K562 (cell line): ENCODE results near the gene DDX41. TPM values are rescaled to one million over a fixed set of nuclear protein-coding genes. Genes with fewer than 3 reads are reported as not detected.

ENCODE experiments used
- CBX1 ChIP-seq: sonication (generic); IDR thresholded peaks from 2 replicates; pipeline ENCODE4 v1.6.1; 2016; ENCODE audit warnings: antibody characterized with exemption, low read depth, mild to moderate bottlenecking
- EP300 ChIP-seq: IDR thresholded peaks from 2 replicates; pipeline ENCODE4 v1.6.1; 2012; ENCODE audit warnings: low read length, improper control_type of control experiment
- FOS ChIP-seq: IDR thresholded peaks from 3 replicates; pipeline ENCODE4 v1.6.1; 2011; ENCODE audit not compliant: insufficient read length; ENCODE audit errors: extremely low read depth
- FOXJ3 ChIP-seq: sonication (generic); formaldehyde crosslinking; IDR thresholded peaks from 2 replicates; pipeline ENCODE4 v1.4.0; 2020; ENCODE audit warnings: mild to moderate bottlenecking, missing genetic modification reagents
- HBP1 ChIP-seq: fragments of 450-650 bp; formaldehyde crosslinking; IDR thresholded peaks from 2 replicates; pipeline ENCODE4 v1.4.0; 2022; ENCODE audit warnings: missing genetic modification characterization
- HMG20A ChIP-seq: fragments of 450-650 bp; formaldehyde crosslinking; conservative IDR thresholded peaks from 2 replicates; pipeline ENCODE4 v1.4.0; 2020; ENCODE audit warnings: mild to moderate bottlenecking, mixed read lengths
- HMGN3 ChIP-seq: IDR thresholded peaks from 2 replicates; pipeline ENCODE4 v1.6.1; 2011; ENCODE audit warnings: borderline replicate concordance, low read depth, mild to moderate bottlenecking, mixed read lengths, low read length; ENCODE audit not compliant: insufficient read length; ENCODE audit errors: extremely low read depth
- HNRNPH1 ChIP-seq: fragments of 200-400 bp; formaldehyde crosslinking; optimal IDR thresholded peaks from 2 replicates; pipeline ENCODE3; 2017; ENCODE audit warnings: low read depth, mild to moderate bottlenecking, low read length, moderate library complexity
- JUND ChIP-seq, 2 experiments: IDR thresholded peaks; 2 replicates in 1 of 2; 3 replicates in 1 of 2; pipeline ENCODE4 v1.6.1; 2011; ENCODE audit warnings: borderline replicate concordance in 2 of 2, low read depth in 2 of 2, low read length in 2 of 2, improper control_type of control experiment in 1 of 2, missing biosample characterization in 1 of 2, missing genetic modification characterization in 1 of 2, missing genetic modification reagents in 1 of 2
- NFATC3 ChIP-seq: fragments of 450-650 bp; IDR thresholded peaks from 2 replicates; pipeline ENCODE4 v1.6.1; 2017; ENCODE audit warnings: mild to moderate bottlenecking
- NUFIP1 ChIP-seq: fragments of 450-650 bp; IDR thresholded peaks from 2 replicates; pipeline ENCODE4 v1.6.1; 2018; ENCODE audit not compliant: partially characterized antibody
- POLR2A ChIP-seq: fragments of 450-650 bp; conservative IDR thresholded peaks from 2 replicates; pipeline ENCODE4 v1.6.1; 2016
- SMC3 ChIP-seq: conservative IDR thresholded peaks from 2 replicates; pipeline ENCODE4 v1.6.1; 2011; ENCODE audit warnings: low read depth, low read length, improper control_type of control experiment; ENCODE audit not compliant: insufficient read depth
- STAT5B ChIP-seq: fragments of 250-450 bp; sonication (Bioruptor Pico); IDR thresholded peaks from 2 replicates; pipeline ENCODE4 v1.8.0; 2021; ENCODE audit warnings: mild to moderate bottlenecking, inconsistent platforms
- ZEB2 ChIP-seq: fragments of 450-650 bp; IDR thresholded peaks from 2 replicates; pipeline ENCODE4 v1.6.1; 2016
- ZNF274 ChIP-seq: IDR thresholded peaks from 2 replicates; pipeline ENCODE4 v1.6.1; 2011; ENCODE audit warnings: low read depth, mild to moderate bottlenecking, low read length, moderate library complexity, borderline replicate concordance
- ZNF354B ChIP-seq: fragments of 250-450 bp; sonication (Bioruptor Pico); IDR thresholded peaks from 2 replicates; pipeline ENCODE4 v1.4.0; 2020
- ZNF395 ChIP-seq: fragments of 200-800 bp; sonication (Bioruptor generic); IDR thresholded peaks from 2 replicates; pipeline ENCODE4 v1.6.1; 2017; ENCODE audit warnings: missing genetic modification characterization, missing compliant biosample characterization
- ZNF511 ChIP-seq: sonication (generic); formaldehyde crosslinking; IDR thresholded peaks from 2 replicates; pipeline ENCODE4 v1.8.0; 2022; ENCODE audit warnings: mild to moderate bottlenecking, missing genetic modification reagents
- ZNF644 ChIP-seq: fragments of 200-800 bp; sonication (Bioruptor generic); IDR thresholded peaks from 2 replicates; pipeline ENCODE4 v1.6.1; 2016; ENCODE audit warnings: low read depth, missing genetic modification characterization, missing compliant biosample characterization
- ZNF655 ChIP-seq: fragments of 250-450 bp; sonication (Bioruptor Pico); IDR thresholded peaks from 2 replicates; pipeline ENCODE4 v1.5.0; 2021
- ZZZ3 ChIP-seq: fragments of 450-650 bp; IDR thresholded peaks from 2 replicates; pipeline ENCODE4 v1.6.1; 2016; ENCODE audit warnings: antibody characterized with exemption, mild to moderate bottlenecking, moderate library complexity
- polyA plus RNA-seq, 8 experiments: library from polyadenylated mRNA; depleted of rRNA in 4 of 8; stranded (reverse) in 5 of 8; unstranded in 3 of 8; fragments of >200 nt; fragmentation: Nextera tagmentation in 2 of 8; fragmentation: Illumina TruSeq in 1 of 8; extraction: Ambion mirVana in 2 of 8; extraction: Trizol in 1 of 8; gene quantifications; 2 replicates each; pipeline versions ENCODE4 v1.2.1 to v1.2.3, GENCODE V29; 2011 to 2014; ENCODE audit warnings: inconsistent platforms in 1 of 8, missing spikeins in 1 of 8
- total RNA-seq, 7 experiments: library from RNA; depleted of rRNA in 6 of 7; stranded (reverse); fragments of >200 nt in 6 of 7; fragmentation: Illumina TruSeq in 2 of 7; extraction: Trizol in 2 of 7; gene quantifications; 2 replicates each; pipeline versions ENCODE4 v1.2.1 to v1.2.3, GENCODE V29; 2011 to 2021; ENCODE audit warnings: low replicate concordance in 1 of 7
- TF ChIP-seq, protein P1 (sequence below): fragments of 250-450 bp; sonication (Bioruptor Pico); IDR thresholded peaks from 2 replicates; pipeline ENCODE4 v1.8.0; 2021; ENCODE audit warnings: borderline replicate concordance, mild to moderate bottlenecking, moderate library complexity; ENCODE audit not compliant: poor library complexity, severe bottlenecking

Gene DDX41
- total and polyA plus RNA-seq, 9 of the 15 experiments (the other 6 are each of a cell fraction or from before 2014, with no cell fraction given), result 38.2 to 284 (median 116) TPM

GRCh38 chr5:177516601-177517568 lies at the start of gene DDX41 (continued):
- TF ChIP-seq FOS, result no peak
- TF ChIP-seq HBP1, result no peak
- TF ChIP-seq ZEB2, result no peak
- no peak for TF ChIP-seq HMGN3
- TF ChIP-seq SMC3, result no peak
- TF ChIP-seq ZNF274, result no peak
- peak; percentile 72; the same call in 1 of the 2 replicates for TF ChIP-seq ZNF395 (CRISPR knock-in tag)
- no peak for TF ChIP-seq ZNF655
- TF ChIP-seq NUFIP1, result no peak
- TF ChIP-seq ZNF644, result no peak
- no peak for TF ChIP-seq FOXJ3 (CRISPR knock-in tag)
- no peak for TF ChIP-seq CBX1
- peak; percentile 94 for TF ChIP-seq POLR2A
- TF ChIP-seq, protein P1, sequence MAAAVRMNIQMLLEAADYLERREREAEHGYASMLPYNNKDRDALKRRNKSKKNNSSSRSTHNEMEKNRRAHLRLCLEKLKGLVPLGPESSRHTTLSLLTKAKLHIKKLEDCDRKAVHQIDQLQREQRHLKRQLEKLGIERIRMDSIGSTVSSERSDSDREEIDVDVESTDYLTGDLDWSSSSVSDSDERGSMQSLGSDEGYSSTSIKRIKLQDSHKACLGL (CRISPR knock-in tag), result no peak
- TF ChIP-seq NFATC3, result no peak
- peak; percentile 65; the same call in 1 of the 2 replicates for TF ChIP-seq JUND (IDR thresholded peaks at IDR 0.05; ENCODE audit: borderline replicate concordance, low read depth, low read length)
- peak; percentile 45; the same call in 1 of the 3 replicates for TF ChIP-seq JUND (tag; IDR thresholded peaks at IDR 0.05; ENCODE audit: borderline replicate concordance, low read depth, low read length)
- TF ChIP-seq STAT5B (CRISPR knock-in tag), result no peak
- TF ChIP-seq ZNF354B (CRISPR knock-in tag), result no peak
- TF ChIP-seq HNRNPH1, result no peak
- TF ChIP-seq HMG20A (CRISPR knock-in tag), result no peak
- TF ChIP-seq ZZZ3, result peak; percentile 37; the same call in 1 of the 2 replicates
- TF ChIP-seq EP300, result peak; percentile 67
- no peak for TF ChIP-seq ZNF511 (CRISPR knock-in tag)
